Right lobe of liver (tissue), 6 donors: ENCODE results near the gene ZMYND15. TPM values are rescaled to one million over a fixed set of nuclear protein-coding genes. Genes with fewer than 3 reads are reported as not detected.
A peak's percentile ranks its signal among the peaks of the same experiment; 100 is the strongest.

Experiments used
- ATAC-seq, 4 donors: fragments of 200-7000 bp; cut with Tn5 transposase; one replicate each; pipeline ENCODE4 v1.9.1; 2020; ENCODE audit warnings: mild to moderate bottlenecking in 4 of 4, moderate library complexity in 4 of 4
- DNase-seq, 3 donors: peaks; one replicate each; pipeline ENCODE4 v3.0.0-alpha.2; 2020
- H3K27ac ChIP-seq, 3 donors: fragments of 200-600 bp; one replicate each; pipeline ENCODE4 v1.8.0; 2022
- H3K27me3 ChIP-seq, 2 donors: fragments of 200-600 bp; one replicate each; pipeline ENCODE4 v1.8.0; 2022
- H3K36me3 ChIP-seq, 4 donors: fragments of 200-600 bp; sonication (generic) in 1 of 4; one replicate each; pipeline versions ENCODE4 v1.5.1 to v1.8.0; 2017 to 2022; ENCODE audit warnings: control low read depth in 1 of 4
- H3K4me1 ChIP-seq, 4 donors: fragments of 200-600 bp; sonication (generic) in 1 of 4; one replicate each; pipeline versions ENCODE4 v1.5.1 to v1.8.0; 2017 to 2022; ENCODE audit warnings: control low read depth in 1 of 4
- H3K4me3 ChIP-seq, 3 donors: fragments of 200-600 bp; one replicate each; pipeline ENCODE4 v1.8.0; 2022
- H3K9me3 ChIP-seq, 4 donors: fragments of 200-600 bp; sonication (generic) in 1 of 4; one replicate each; pipeline versions ENCODE4 v1.5.1 to v1.8.0; 2017 to 2022; ENCODE audit warnings: control low read depth in 1 of 4
- CTCF ChIP-seq, 4 donors: fragments of 200-600 bp in 3 of 4; fragments of 450-650 bp in 1 of 4; IDR thresholded peaks; one replicate each; pipeline versions ENCODE4 v1.5.1 to v1.8.0; 2016 to 2022; ENCODE audit warnings: antibody characterized with exemption in 4 of 4, mild to moderate bottlenecking in 2 of 4
- POLR2A ChIP-seq: fragments of 450-650 bp; IDR thresholded peaks from one replicate; pipeline ENCODE4 v1.6.1; 2017; ENCODE audit warnings: antibody characterized with exemption, mild to moderate bottlenecking
- WGBS: methylation state at CpG from one replicate; pipeline ENCODE4 v1.1.6; 2018; ENCODE audit warnings: low coverage, low lambda C conversion rate; ENCODE audit not compliant: insufficient coverage; ENCODE audit errors: missing lambda C conversion rate; 5-methylcytosine and 5-hydroxymethylcytosine counted together
- intact Hi-C, 2 donors: fragments of 100-400 bp; cut with DNase I; formaldehyde crosslinking; loops; one replicate each; pipeline versions ENCODE4 v1.11.2 to v1.14.1; 2022
- total RNA-seq, 6 experiments: library from RNA; depleted of rRNA in 2 of 6; stranded (reverse); fragments of >200 nt in 2 of 6; fragmentation: NEBNext Ultra II Directional in 3 of 6; extraction: Animal tissue kit (Norgen Biotek cat#: 25700) in 3 of 6; gene quantifications; one replicate each; pipeline versions ENCODE4 v1.1.0 to v1.2.4, GENCODE V29; 2016 to 2023
- donor health status: DM: no; HTN: yes; CAD: no.
- donor health status: DM: no; HTN: no; CAD: no.
- donor health status: DM: no; HTN: no; CAD: no.
- donor health status: DM: no; HTN: yes; CAD: no.
- donor health status: DM: no; HTN: yes; CAD: no.

Gene ZMYND15
- total RNA-seq, 6 experiments from 2014 or later: 0.70 to 6.5 (median 1.9) TPM

GRCh38 chr17:4719684-4720221 is 19.9 kb upstream of the ZMYND15 start:
- peaks cover 0 to 13% (median 2%) of the 10 kb centered on the region in 4 donors for H3K36me3 ChIP-seq
- ATAC-seq: peak in 2 of 4 donors; percentile 5 to 16
- intact Hi-C loops: no loop called here
- H3K9me3 ChIP-seq: no peaks in the 10 kb centered on the region
- peaks cover 0 to 25% (median 11%) of the 10 kb centered on the region in 4 donors for H3K4me1 ChIP-seq
- H3K4me3 ChIP-seq: no peak overlapping the region
- no peaks in the 10 kb centered on the region for H3K27me3 ChIP-seq
- DNase-seq: peak in 1 of 3 donors; percentile 55
- H3K27ac ChIP-seq: no peak overlapping the region
- TF ChIP-seq POLR2A: no peak
- WGBS: 43% methylated on average over 4 of the region's 15 CpGs

- WGBS: 57% methylated on average over 2 of the region's 7 CpGs
- intact Hi-C loops: no loop called here
- no peaks in the 10 kb centered on the region for H3K27me3 ChIP-seq
These were observed 18.8 kb upstream of the ZMYND15 start for GRCh38 chr17:4720787-4721186.

GRCh38 chr17:4721203-4722135 is 18.2 kb upstream of the ZMYND15 start:
- DNase-seq: peak; percentile 73 to 93 (median 87)
- WGBS: 49% methylated on average over 4 of the region's 20 CpGs
- TF ChIP-seq CTCF (IDR thresholded peaks at IDR 0.05): no peak
- intact Hi-C loops: no loop called here
- peak; percentile 86 to 92 (median 89) for ATAC-seq
- peaks cover 0 to 13% (median 2%) of the 10 kb centered on the region in 4 donors for H3K36me3 ChIP-seq
- no peaks in the 10 kb centered on the region for H3K9me3 ChIP-seq
- peaks cover 0 to 25% (median 12%) of the 10 kb centered on the region in 4 donors for H3K4me1 ChIP-seq
- no peak overlapping the region for H3K4me3 ChIP-seq
- H3K27ac ChIP-seq: peak overlapping the region in 2 of 3 donors; percentile 62 to 71
- H3K27me3 ChIP-seq: no peaks in the 10 kb centered on the region

More at GRCh38 chr17:4720787-4721186, 18.8 kb upstream of the ZMYND15 start:
- Histone ChIP-seq H3K27ac (peak overlapping the region in 2 of 3 donors; percentile 57 to 62), H3K4me1 (peaks cover 0 to 25% (median 11%) of the 10 kb centered on the region in 4 donors), H3K9me3 (no peaks in the 10 kb centered on the region), H3K4me3 (no peak overlapping the region), H3K36me3 (peaks cover 0 to 13% (median 2%) of the 10 kb centered on the region in 4 donors)
- TF ChIP-seq POLR2A (no peak), CTCF (IDR thresholded peaks at IDR 0.05) (no peak)
- ATAC-seq (peak in 2 of 4 donors; percentile 3 to 55), DNase-seq (peak in 1 of 3 donors; percentile 37)

GRCh38 chr17:4722678-4723240 is 16.9 kb upstream of the ZMYND15 start:
- Histone ChIP-seq H3K4me1 (peaks cover 0 to 35% (median 18%) of the 10 kb centered on the region in 4 donors), H3K27ac (no peak overlapping the region), H3K36me3 (peaks cover 0 to 5% (median 1%) of the 10 kb centered on the region in 4 donors), H3K4me3 (no peak overlapping the region), H3K9me3 (no peaks in the 10 kb centered on the region), H3K27me3 (no peaks in the 10 kb centered on the region)
- TF ChIP-seq CTCF (IDR thresholded peaks at IDR 0.05): no peak
- TF ChIP-seq POLR2A: no peak
- DNase-seq (no peak), ATAC-seq (no peak)
- WGBS: 85% methylated on average over 14 of the region's 16 CpGs
- intact Hi-C loops: no loop called here
